ENCODE results near the gene DCUN1D3.
A peak's percentile ranks its signal among the peaks of the same experiment; 100 is the strongest.

The DCUN1D3 gene

GRCh38 chr16:20822521-20823325, 77.4 kb downstream of the DCUN1D3 start:
- TF ChIP-seq CTCF (IDR thresholded peaks at IDR 0.05; ENCODE audit: low read depth, low read length) = no peak
- no peak for TF ChIP-seq POLR2A (IDR thresholded peaks at IDR 0.05; ENCODE audit: extremely low read depth, insufficient read length)
- peak; percentile 29; the same call in 1 of the 2 replicates for TF ChIP-seq MAX (IDR thresholded peaks at IDR 0.05; ENCODE audit: low read depth, low read length)
- no peak for TF ChIP-seq MYC (IDR thresholded peaks at IDR 0.05; ENCODE audit: low read depth, low read length)
- H3K4me3 ChIP-seq (ENCODE audit: low read depth, low read length) = no peak overlapping the region
- peak; percentile 59 for DNase-seq (ENCODE audit: low read depth)

GRCh38 chr16:20821682-20822081, 78.5 kb downstream of the DCUN1D3 start:
- DNase-seq (ENCODE audit: low read depth) = no peak
- TF ChIP-seq MAX (IDR thresholded peaks at IDR 0.05; ENCODE audit: low read depth, low read length) = no peak
- TF ChIP-seq CTCF (IDR thresholded peaks at IDR 0.05; ENCODE audit: low read depth, low read length) = no peak
- TF ChIP-seq POLR2A (IDR thresholded peaks at IDR 0.05; ENCODE audit: extremely low read depth, insufficient read length) = no peak
- TF ChIP-seq MYC (IDR thresholded peaks at IDR 0.05; ENCODE audit: low read depth, low read length) = no peak
- no peak overlapping the region for H3K4me3 ChIP-seq (ENCODE audit: low read depth, low read length)

GRCh38 chr16:20818929-20819585, 81.1 kb downstream of the DCUN1D3 start:
- no peak overlapping the region for H3K4me3 ChIP-seq (ENCODE audit: low read depth, low read length)
- no peak for DNase-seq (ENCODE audit: low read depth)
- TF ChIP-seq MAX (IDR thresholded peaks at IDR 0.05; ENCODE audit: low read depth, low read length) = no peak
- no peak for TF ChIP-seq CTCF (IDR thresholded peaks at IDR 0.05; ENCODE audit: low read depth, low read length)
- no peak for TF ChIP-seq POLR2A (IDR thresholded peaks at IDR 0.05; ENCODE audit: extremely low read depth, insufficient read length)
- TF ChIP-seq MYC (IDR thresholded peaks at IDR 0.05; ENCODE audit: low read depth, low read length) = no peak

GRCh38 chr16:20814784-20815183, 85.4 kb downstream of the DCUN1D3 start:
- no peak for DNase-seq (ENCODE audit: low read depth)
- TF ChIP-seq MAX (IDR thresholded peaks at IDR 0.05; ENCODE audit: low read depth, low read length) = no peak
- no peak for TF ChIP-seq POLR2A (IDR thresholded peaks at IDR 0.05; ENCODE audit: extremely low read depth, insufficient read length)
- TF ChIP-seq MYC (IDR thresholded peaks at IDR 0.05; ENCODE audit: low read depth, low read length) = no peak
- TF ChIP-seq CTCF (IDR thresholded peaks at IDR 0.05; ENCODE audit: low read depth, low read length) = no peak
- H3K4me3 ChIP-seq (ENCODE audit: low read depth, low read length) = no peak overlapping the region

GRCh38 chr16:20812510-20812909, 87.6 kb downstream of the DCUN1D3 start:
- TF ChIP-seq MAX (IDR thresholded peaks at IDR 0.05; ENCODE audit: low read depth, low read length) (no peak), MYC (IDR thresholded peaks at IDR 0.05; ENCODE audit: low read depth, low read length) (no peak), CTCF (IDR thresholded peaks at IDR 0.05; ENCODE audit: low read depth, low read length) (no peak), POLR2A (IDR thresholded peaks at IDR 0.05; ENCODE audit: extremely low read depth, insufficient read length) (no peak)
- DNase-seq (ENCODE audit: low read depth) = no peak

More at GRCh38 chr16:20812510-20812909, 87.6 kb downstream of the DCUN1D3 start:
- no peak overlapping the region for H3K4me3 ChIP-seq (ENCODE audit: low read depth, low read length)
